Neural crest cell (in vitro differentiated cells): ENCODE measurements around the gene CRYBB2. TPM values are rescaled to one million over a fixed set of nuclear protein-coding genes. Genes with fewer than 3 reads are reported as not detected.
"Not testable (repeated sequence)": the region's sequence is repeated elsewhere in the genome, so short reads cannot be mapped to it uniquely, and the experiment has no call there.

Experiments used
- DNase-seq: peaks from one replicate; pipeline ENCODE4 v3.0.0; 2021; ENCODE audit warnings: low read depth, mixed read lengths, low spot score
- H3K27ac Mint-ChIP-seq: one replicate; pipeline ENCODE4 v1.8.0; 2021; ENCODE audit warnings: mild to moderate bottlenecking, mixed read lengths; ENCODE audit not compliant: unreplicated experiment
- H3K27me3 Mint-ChIP-seq: 2 replicates; pipeline ENCODE4 v1.8.0; 2021; ENCODE audit warnings: low read depth, mild to moderate bottlenecking, mixed read lengths
- H3K36me3 Mint-ChIP-seq: 2 replicates; pipeline ENCODE4 v1.8.0; 2021; ENCODE audit warnings: low read depth, mild to moderate bottlenecking, mixed read lengths
- H3K4me1 Mint-ChIP-seq: 2 replicates; pipeline ENCODE4 v1.8.0; 2021; ENCODE audit warnings: mixed read lengths
- H3K4me3 Mint-ChIP-seq: one replicate; pipeline ENCODE4 v1.8.0; 2021; ENCODE audit warnings: mild to moderate bottlenecking, mixed read lengths
- H3K9me3 Mint-ChIP-seq: 2 replicates; pipeline ENCODE4 v1.8.0; 2021; ENCODE audit warnings: mixed read lengths
- CTCF ChIP-seq: fragments of 200-600 bp; sonication (generic); conservative IDR thresholded peaks from 2 replicates; pipeline ENCODE4 v1.5.0; 2021; ENCODE audit warnings: antibody characterized with exemption, mild to moderate bottlenecking
- total RNA-seq: library from RNA; stranded (reverse); gene quantifications from 2 replicates; pipeline ENCODE4 v1.2.1, GENCODE V29; 2021

The CRYBB2 gene
- total RNA-seq, 1 donor from 2014 or later = not detected

DNA sequence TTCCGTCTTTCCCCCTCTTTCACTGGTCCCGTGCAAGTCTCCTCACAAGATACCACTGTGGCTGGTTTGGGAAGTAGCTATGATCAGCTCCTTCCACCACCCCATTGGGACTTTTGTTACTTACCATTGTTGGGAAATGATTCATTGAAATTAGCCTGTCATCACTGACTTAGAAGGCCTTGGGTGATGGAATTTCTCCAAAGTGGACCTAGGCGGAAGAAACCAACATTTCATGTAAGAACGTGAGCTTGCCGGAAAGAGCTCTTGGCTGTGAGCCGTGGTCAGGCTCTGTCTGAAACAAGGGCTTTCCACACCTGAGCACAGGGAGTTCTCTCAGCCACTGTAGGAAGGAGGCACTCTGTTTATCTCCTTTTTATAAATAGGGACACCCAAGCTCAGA lies 43.3 kb upstream of the CRYBB2 start:
- H3K27ac Mint-ChIP-seq = no peak overlapping the region
- H3K9me3 Mint-ChIP-seq = peaks cover 5% of the 10 kb centered on the region
- H3K4me3 Mint-ChIP-seq = no peak overlapping the region
- TF ChIP-seq CTCF = no peak
- no peaks in the 10 kb centered on the region for H3K4me1 Mint-ChIP-seq
- DNase-seq = no peak
- H3K36me3 Mint-ChIP-seq = peaks cover 9% of the 10 kb centered on the region
- H3K27me3 Mint-ChIP-seq = no peaks in the 10 kb centered on the region

GRCh38 chr22:25176799-25177198 lies 42.6 kb upstream of the CRYBB2 start:
- no peaks in the 10 kb centered on the region for H3K27me3 Mint-ChIP-seq
- no peaks in the 10 kb centered on the region for H3K4me1 Mint-ChIP-seq
- no peak for DNase-seq
- H3K4me3 Mint-ChIP-seq = no peak overlapping the region
- no peak for TF ChIP-seq CTCF
- H3K36me3 Mint-ChIP-seq = peaks cover 11% of the 10 kb centered on the region
- H3K27ac Mint-ChIP-seq = no peak overlapping the region
- H3K9me3 Mint-ChIP-seq = peaks cover 5% of the 10 kb centered on the region

- Mint-ChIP-seq H3K4me3 (no peak overlapping the region), H3K27me3 (no peaks in the 10 kb centered on the region), H3K27ac (no peak overlapping the region), H3K36me3 (peaks cover 11% of the 10 kb centered on the region), H3K4me1 (no peaks in the 10 kb centered on the region), H3K9me3 (peaks cover 5% of the 10 kb centered on the region)
- no peak for TF ChIP-seq CTCF
- DNase-seq = no peak
Measured at GRCh38 chr22:25177226-25177625, 42.2 kb upstream of the CRYBB2 start.

DNA sequence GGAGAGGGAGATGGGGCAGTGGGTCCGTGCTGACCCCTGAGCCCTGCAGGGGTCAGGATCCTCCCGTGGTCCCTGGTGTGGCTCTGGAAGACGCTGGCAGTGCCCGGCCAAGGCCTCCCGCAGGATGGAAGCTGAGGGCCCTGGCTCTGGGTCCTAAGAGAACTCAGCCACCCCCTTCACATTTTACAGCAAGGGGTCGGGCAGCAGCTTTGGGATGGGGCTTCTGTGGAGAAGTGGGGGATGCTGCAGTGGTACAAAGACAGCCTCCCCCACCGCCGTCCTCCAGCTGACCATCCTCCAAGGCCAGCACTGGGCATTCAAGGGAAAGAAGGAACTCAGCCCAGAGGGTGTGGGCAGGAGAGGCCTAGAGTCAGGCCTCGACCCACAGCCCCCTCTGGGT lies 41.5 kb upstream of the CRYBB2 start:
- no peak overlapping the region for H3K4me3 Mint-ChIP-seq
- no peak overlapping the region for H3K27ac Mint-ChIP-seq
- peaks cover 5% of the 10 kb centered on the region for H3K9me3 Mint-ChIP-seq
- DNase-seq = no peak
- peaks cover 13% of the 10 kb centered on the region for H3K36me3 Mint-ChIP-seq
- TF ChIP-seq CTCF = no peak
- no peaks in the 10 kb centered on the region for H3K27me3 Mint-ChIP-seq
- H3K4me1 Mint-ChIP-seq = no peaks in the 10 kb centered on the region

DNA sequence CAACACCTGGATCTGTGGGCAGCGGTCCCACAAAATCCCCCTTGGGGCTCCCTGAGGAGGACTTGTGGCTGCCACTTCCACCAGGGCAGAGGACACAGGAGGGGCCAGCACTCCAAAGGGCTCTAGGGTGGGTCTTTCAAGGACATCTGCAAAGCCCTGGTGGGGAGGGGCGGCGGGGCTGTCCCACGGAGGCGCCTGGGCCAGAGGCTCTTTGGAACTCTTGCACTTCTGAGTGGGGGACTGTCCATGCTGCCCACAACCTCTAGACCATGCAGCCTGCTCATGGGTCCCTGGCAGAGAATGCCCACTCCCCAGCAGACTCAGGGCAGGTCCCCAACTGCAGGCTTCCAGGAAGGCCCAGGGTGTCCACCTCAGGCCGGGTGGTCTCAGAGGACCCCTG lies 41.1 kb upstream of the CRYBB2 start:
- not testable (repeated sequence) for H3K4me3 Mint-ChIP-seq, H3K27ac Mint-ChIP-seq, H3K9me3 Mint-ChIP-seq, DNase-seq, H3K27me3 Mint-ChIP-seq, H3K4me1 Mint-ChIP-seq
- peaks cover 13% of the 10 kb centered on the region for H3K36me3 Mint-ChIP-seq

- not testable (repeated sequence) for DNase-seq, H3K4me3 Mint-ChIP-seq, H3K9me3 Mint-ChIP-seq, H3K27me3 Mint-ChIP-seq, H3K27ac Mint-ChIP-seq, H3K4me1 Mint-ChIP-seq
- peaks cover 13% of the 10 kb centered on the region for H3K36me3 Mint-ChIP-seq
Measured at GRCh38 chr22:25178869-25179631, 40.4 kb upstream of the CRYBB2 start.
